ENCODE measurements around the gene CRYGB.

The CRYGB gene

GRCh38 chr2:208146006-208146405, at the start of gene CRYGB:
CRYGB (minus strand) TSS chr2:208146158; CDS start chr2:208146120, 38 bp downstream.
- DNase-seq, result no peak

GRCh38 chr2:208195531-208195930, 49.6 kb upstream of the CRYGB start:
- no peak for DNase-seq

GRCh38 chr2:208192611-208193236, 46.8 kb upstream of the CRYGB start:
- no peak for DNase-seq

GRCh38 chr2:208189810-208190503, 44.0 kb upstream of the CRYGB start, which contains the start of gene C2orf80:
C2orf80 (minus strand) TSS chr2:208190030; CDS start chr2:208186986, 3,044 bp downstream.
- DNase-seq, result no peak

- no peak for DNase-seq
These were observed 43.3 kb upstream of the CRYGB start for GRCh38 chr2:208189069-208189809.

- DNase-seq, result no peak
These were observed 40.9 kb upstream of the CRYGB start for GRCh38 chr2:208186893-208187292.

GRCh38 chr2:208186465-208186864, 40.5 kb upstream of the CRYGB start:
- no peak for DNase-seq

- DNase-seq, result no peak
These were observed 38.2 kb upstream of the CRYGB start for GRCh38 chr2:208183972-208184705.

GRCh38 chr2:208183526-208183925, 37.6 kb upstream of the CRYGB start:
- no peak for DNase-seq

- DNase-seq, result no peak
These were observed 36.9 kb upstream of the CRYGB start for GRCh38 chr2:208182835-208183234.

GRCh38 chr2:208179028-208179609, 33.2 kb upstream of the CRYGB start:
- no peak for DNase-seq

- DNase-seq, result no peak
These were observed 29.8 kb upstream of the CRYGB start for GRCh38 chr2:208175840-208176153.

- no peak for DNase-seq
These were observed 29.3 kb upstream of the CRYGB start for GRCh38 chr2:208175069-208175839.

GRCh38 chr2:208174144-208174543, 28.2 kb upstream of the CRYGB start:
- DNase-seq, result no peak

GRCh38 chr2:208172125-208172524, 26.2 kb upstream of the CRYGB start:
- DNase-seq, result no peak

GRCh38 chr2:208164951-208165755, 19.2 kb upstream of the CRYGB start:
- no peak for DNase-seq

- DNase-seq, result no peak
These were observed 17.5 kb upstream of the CRYGB start, which contains the start of gene CRYGA for GRCh38 chr2:208163489-208163888. CRYGA (minus strand) TSS chr2:208163589; CDS start chr2:208163556, 33 bp downstream.

- DNase-seq, result no peak
These were observed 10.5 kb upstream of the CRYGB start for GRCh38 chr2:208156439-208156838.

GRCh38 chr2:208153156-208153555, 7.2 kb upstream of the CRYGB start:
- no peak for DNase-seq

- no peak for DNase-seq
These were observed 5.0 kb upstream of the CRYGB start for GRCh38 chr2:208150956-208151355.

GRCh38 chr2:208150094-208150493, 4.1 kb upstream of the CRYGB start:
- DNase-seq, result no peak

Data from NCI-H1417 treated with DMSO at 0.1 percent for 48 hours (cell line).